Progenitor cell of endocrine pancreas (in vitro differentiated cells): Measurements from ENCODE around the gene RAPGEF2. TPM values are rescaled to one million over a fixed set of nuclear protein-coding genes. Genes with fewer than 3 reads are reported as not detected.
"Not testable (repeated sequence)": the region's sequence is repeated elsewhere in the genome, so short reads cannot be mapped to it uniquely, and the experiment has no call there.

ENCODE experiments used
- DNase-seq: peaks from one replicate; pipeline ENCODE4 v3.0.0; 2021; ENCODE audit warnings: low spot score; ENCODE audit not compliant: unreplicated experiment
- H3K27ac Mint-ChIP-seq: 2 replicates; pipeline ENCODE4 v1.8.0; 2021; ENCODE audit warnings: mild to moderate bottlenecking, moderate library complexity, mixed read lengths
- H3K27me3 Mint-ChIP-seq: 2 replicates; pipeline ENCODE4 v1.8.0; 2021; ENCODE audit warnings: mixed read lengths
- H3K36me3 Mint-ChIP-seq: 2 replicates; pipeline ENCODE4 v1.8.0; 2022; ENCODE audit warnings: mixed read lengths; ENCODE audit not compliant: insufficient read depth
- H3K4me1 Mint-ChIP-seq: 2 replicates; pipeline ENCODE4 v1.8.0; 2021; ENCODE audit warnings: low read depth, mixed read lengths
- H3K4me3 Mint-ChIP-seq: 2 replicates; pipeline ENCODE4 v1.8.0; 2021; ENCODE audit warnings: low read depth, mild to moderate bottlenecking, moderate library complexity, mixed read lengths
- H3K9me3 Mint-ChIP-seq: 2 replicates; pipeline ENCODE4 v1.8.0; 2021; ENCODE audit warnings: low read depth, mixed read lengths
- CTCF ChIP-seq: fragments of 200-600 bp; sonication (generic); IDR thresholded peaks from one replicate; pipeline ENCODE4 v1.5.0; 2021; ENCODE audit warnings: antibody characterized with exemption, mild to moderate bottlenecking; ENCODE audit not compliant: unreplicated experiment
- total RNA-seq: library from RNA; stranded (reverse); gene quantifications from 2 replicates; pipeline ENCODE4 v1.2.1, GENCODE V29; 2021

RAPGEF2 gene
- total RNA-seq, 1 donor from 2014 or later = 68.9 TPM

- no peaks in the 10 kb centered on the region for H3K27me3 Mint-ChIP-seq
- TF ChIP-seq CTCF = no peak
- no peak overlapping the region for H3K27ac Mint-ChIP-seq
- no peaks in the 10 kb centered on the region for H3K36me3 Mint-ChIP-seq
- H3K4me3 Mint-ChIP-seq = no peak overlapping the region
- H3K4me1 Mint-ChIP-seq = no peaks in the 10 kb centered on the region
- DNase-seq = no peak
- H3K9me3 Mint-ChIP-seq = no peaks in the 10 kb centered on the region
Observed at GRCh38 chr4:159374749-159375530, 272.1 kb downstream of the RAPGEF2 start.

GRCh38 chr4:159376289-159376688 is 273.4 kb downstream of the RAPGEF2 start:
- Mint-ChIP-seq H3K27me3 (no peaks in the 10 kb centered on the region), H3K9me3 (no peaks in the 10 kb centered on the region), H3K27ac (no peak overlapping the region), H3K36me3 (no peaks in the 10 kb centered on the region), H3K4me3 (no peak overlapping the region), H3K4me1 (no peaks in the 10 kb centered on the region)
- DNase-seq = no peak
- TF ChIP-seq CTCF = no peak

GRCh38 chr4:159378056-159378616 is 275.3 kb downstream of the RAPGEF2 start:
- Mint-ChIP-seq H3K4me1 (no peaks in the 10 kb centered on the region), H3K9me3 (no peaks in the 10 kb centered on the region), H3K36me3 (no peaks in the 10 kb centered on the region), H3K27ac (no peak overlapping the region), H3K27me3 (no peaks in the 10 kb centered on the region), H3K4me3 (no peak overlapping the region)
- TF ChIP-seq CTCF = no peak
- DNase-seq = no peak

GRCh38 chr4:159379064-159379463 is 276.2 kb downstream of the RAPGEF2 start:
- H3K4me3 Mint-ChIP-seq, H3K27ac Mint-ChIP-seq, H3K4me1 Mint-ChIP-seq, DNase-seq, H3K27me3 Mint-ChIP-seq, H3K9me3 Mint-ChIP-seq, H3K36me3 Mint-ChIP-seq: not testable (repeated sequence)

- Mint-ChIP-seq H3K4me1 (no peaks in the 10 kb centered on the region), H3K27ac (no peak overlapping the region), H3K36me3 (no peaks in the 10 kb centered on the region), H3K27me3 (no peaks in the 10 kb centered on the region), H3K9me3 (no peaks in the 10 kb centered on the region), H3K4me3 (no peak overlapping the region)
- TF ChIP-seq CTCF = no peak
- no peak for DNase-seq
Observed at GRCh38 chr4:159379836-159380235, 277.0 kb downstream of the RAPGEF2 start.
